Activated CD4-positive, alpha-beta T cell treated with anti-CD3 and anti-CD28 coated beads, Interleukin-2, amount 10 ng/mL, durations not matched to agents 7 days and 5 days (primary cell): ENCODE measurements around the gene TOR4A. TPM values are rescaled to one million over a fixed set of nuclear protein-coding genes. Genes with fewer than 3 reads are reported as not detected.

Source experiments
- CTCF ChIA-PET: fragments of 350-600 bp; sonication (Branson Sonifier 250); formaldehyde crosslinking; loops from one replicate; lab custom pipeline; 2021; ENCODE audit warnings: antibody characterized with exemption; lab: Charles Lee
- POLR2A ChIA-PET: fragments of 350-600 bp; sonication (Branson Sonifier 250); formaldehyde crosslinking; loops from one replicate; lab custom pipeline; 2021; ENCODE audit warnings: antibody characterized with exemption; lab: Charles Lee
- DNase-seq: peaks from one replicate; pipeline ENCODE4 v3.0.0-alpha.2; 2020
- H3K27ac Mint-ChIP-seq: one replicate; pipeline ENCODE4 v1.8.0; 2021; ENCODE audit warnings: mild to moderate bottlenecking, moderate library complexity, mixed read lengths
- H3K27me3 Mint-ChIP-seq: one replicate; pipeline ENCODE4 v1.8.0; 2021; ENCODE audit warnings: mixed read lengths
- H3K36me3 Mint-ChIP-seq: one replicate; pipeline ENCODE4 v1.8.0; 2021; ENCODE audit warnings: low read depth, mixed read lengths
- H3K4me1 Mint-ChIP-seq: one replicate; pipeline ENCODE4 v1.8.0; 2021; ENCODE audit warnings: mixed read lengths
- H3K4me3 Mint-ChIP-seq: one replicate; pipeline ENCODE4 v1.8.0; 2021; ENCODE audit warnings: mild to moderate bottlenecking, moderate library complexity, mixed read lengths
- H3K9me3 Mint-ChIP-seq: one replicate; pipeline ENCODE4 v1.8.0; 2021; ENCODE audit warnings: mixed read lengths
- total RNA-seq, 2 experiments: library from RNA; stranded (reverse); gene quantifications; one replicate each; pipeline ENCODE4 v1.2.3, GENCODE V29; 2021

The TOR4A gene
- total RNA-seq, 2 experiments from 2014 or later, result 6.0 to 7.1 TPM

GRCh38 chr9:137330689-137331088, 53.2 kb downstream of the TOR4A start:
- CTCF ChIA-PET, result no interaction called here

GRCh38 chr9:137331929-137332328, 54.4 kb downstream of the TOR4A start:
- Mint-ChIP-seq H3K36me3 (peaks cover 2% of the 10 kb centered on the region), H3K4me3 (no peak overlapping the region), H3K27me3 (no peaks in the 10 kb centered on the region), H3K9me3 (peaks cover 25% of the 10 kb centered on the region), H3K4me1 (peaks cover under 1% of the 10 kb centered on the region), H3K27ac (no peak overlapping the region)
- CTCF ChIA-PET, result no interaction called here
- POLR2A ChIA-PET, result no interaction called here
- no peak for DNase-seq

More at GRCh38 chr9:137330689-137331088, 53.2 kb downstream of the TOR4A start:
- H3K4me3 Mint-ChIP-seq, result no peak overlapping the region
- H3K9me3 Mint-ChIP-seq, result peaks cover 20% of the 10 kb centered on the region
- H3K36me3 Mint-ChIP-seq, result peaks cover 2% of the 10 kb centered on the region
- no peak overlapping the region for H3K27ac Mint-ChIP-seq
- DNase-seq, result no peak
- POLR2A ChIA-PET, result no interaction called here
- H3K4me1 Mint-ChIP-seq, result peaks cover 8% of the 10 kb centered on the region
- H3K27me3 Mint-ChIP-seq, result peaks cover 7% of the 10 kb centered on the region

Other genes starting within 250 kb of the TOR4A start
- gene ABCA2, start 249.5 kb upstream of the TOR4A start, total RNA-seq, result 10 to 100 TPM; 67.7 to 70.3 TPM
- gene FUT7, start 245.6 kb upstream of the TOR4A start, total RNA-seq, result 10 to 100 TPM in 1 of 2 experiments, 1 to 10 TPM in 1; 8.9 to 10.3 TPM
- 10 to 100 TPM; 35.5 to 41.4 TPM for gene NPDC1, start 231.5 kb upstream of the TOR4A start, total RNA-seq
- gene ENTPD2, start 223.7 kb upstream of the TOR4A start, total RNA-seq, result not detected
- 10 to 100 TPM; 33.8 to 40.6 TPM for gene SAPCD2, start 207.2 kb upstream of the TOR4A start, total RNA-seq
- gene UAP1L1, start 200.2 kb upstream of the TOR4A start, total RNA-seq, result 10 to 100 TPM; 19.1 to 21.9 TPM
- 10 to 100 TPM; 43.0 to 55.0 TPM for gene MAN1B1, start 190.7 kb upstream of the TOR4A start, total RNA-seq
- gene DPP7, start 163.0 kb upstream of the TOR4A start, total RNA-seq, result 100 to 1,000 TPM; 206 to 259 TPM
- gene GRIN1, start 138.6 kb upstream of the TOR4A start, total RNA-seq, result under 1 TPM in 1 of 2 experiments, not detected in 1; 0.05 TPM
- gene LRRC26, start 107.7 kb upstream of the TOR4A start, total RNA-seq, result not detected
- not detected for gene TMEM210, start 105.7 kb upstream of the TOR4A start, total RNA-seq
- 10 to 100 TPM; 61.3 to 76.1 TPM for gene ANAPC2, start 89.2 kb upstream of the TOR4A start, total RNA-seq
- gene SSNA1, start 89.0 kb upstream of the TOR4A start, total RNA-seq, result 10 to 100 TPM; 74.8 to 81.3 TPM
- 1 to 10 TPM; 8.9 TPM for gene TPRN, start 77.0 kb upstream of the TOR4A start, total RNA-seq
- gene TMEM203, start 72.1 kb upstream of the TOR4A start, total RNA-seq, result 10 to 100 TPM; 28.5 to 34.0 TPM
- gene NDOR1, start 72.0 kb upstream of the TOR4A start, total RNA-seq, result 10 to 100 TPM; 38.4 to 44.2 TPM
- 1 to 10 TPM; 2.1 to 2.7 TPM for gene RNF208, start 55.5 kb upstream of the TOR4A start, total RNA-seq
- gene CYSRT1, start 52.6 kb upstream of the TOR4A start, total RNA-seq, result under 1 TPM; 0.35 to 0.72 TPM
- gene RNF224, start 50.2 kb upstream of the TOR4A start, total RNA-seq, result under 1 TPM in 1 of 2 experiments, not detected in 1; 0.10 TPM
- not detected for gene SLC34A3, start 46.8 kb upstream of the TOR4A start, total RNA-seq
- gene TUBB4B, start 36.4 kb upstream of the TOR4A start, total RNA-seq, result 100 to 1,000 TPM; 355 to 382 TPM
- gene STPG3, start 26.4 kb upstream of the TOR4A start, total RNA-seq, result not detected
- gene NELFB, start 22.4 kb upstream of the TOR4A start, total RNA-seq, result 10 to 100 TPM; 54.1 to 66.6 TPM
- under 1 TPM; 0.32 to 0.44 TPM for gene NRARP, start 24.5 kb downstream of the TOR4A start, total RNA-seq
- 10 to 100 TPM; 10.3 to 13.2 TPM for gene EXD3, start 145.4 kb downstream of the TOR4A start, total RNA-seq
- 1 to 10 TPM in 1 of 2 experiments, under 1 TPM in 1; 0.46 to 1.1 TPM for gene NOXA1, start 145.7 kb downstream of the TOR4A start, total RNA-seq
- gene ENTPD8, start 163.6 kb downstream of the TOR4A start, total RNA-seq, result not detected
- 10 to 100 TPM; 57.6 to 60.3 TPM for gene NSMF, start 181.6 kb downstream of the TOR4A start, total RNA-seq